Forelimb muscle (tissue), 1 donor: ENCODE results near the gene ARPC4. TPM values are rescaled to one million over a fixed set of nuclear protein-coding genes. Genes with fewer than 3 reads are reported as not detected.
"Not testable (repeated sequence)": the region's sequence is repeated elsewhere in the genome, so short reads cannot be mapped to it uniquely, and the experiment has no call there.

Source experiments
- DNase-seq: peaks from one replicate; pipeline ENCODE4 v3.0.0-alpha.2; 2013; ENCODE audit warnings: low read depth
- polyA plus RNA-seq: library from polyadenylated mRNA; unstranded; fragments of 120-200 nt; gene quantifications from one replicate; pipeline ENCODE4 v1.2.1, GENCODE V29; 2013; ENCODE audit not compliant: insufficient read length

ARPC4 gene
- polyA plus RNA-seq, 1 donor: 75.6 TPM

- no peak for DNase-seq
Observed at GRCh38 chr3:9820946-9821345, 28.1 kb downstream of the ARPC4 start.

GRCh38 chr3:9825451-9826040 lies 32.7 kb downstream of the ARPC4 start:
- DNase-seq: no peak

GRCh38 chr3:9826815-9827573 lies 34.1 kb downstream of the ARPC4 start:
- DNase-seq: no peak

- no peak for DNase-seq
Observed at GRCh38 chr3:9828801-9829755, 36.2 kb downstream of the ARPC4 start.

GRCh38 chr3:9831253-9831652 lies 38.4 kb downstream of the ARPC4 start:
- DNase-seq: no peak

GRCh38 chr3:9833078-9833477 lies 40.2 kb downstream of the ARPC4 start:
- DNase-seq: no peak

GRCh38 chr3:9834520-9835380 lies 41.9 kb downstream of the ARPC4 start:
- DNase-seq: no peak

- DNase-seq: no peak
Observed at GRCh38 chr3:9837701-9838582, 45.1 kb downstream of the ARPC4 start.

- no peak for DNase-seq
Observed at GRCh38 chr3:9838856-9839255, 46.0 kb downstream of the ARPC4 start.

- no peak for DNase-seq
Observed at GRCh38 chr3:9841015-9841414, 48.1 kb downstream of the ARPC4 start.

GRCh38 chr3:9843715-9844438 lies 51.0 kb downstream of the ARPC4 start, which contains the start of gene RPUSD3:
Gene RPUSD3, minus strand, starts transcription at chr3:9844008. Its CDS starts 18 bp downstream, at chr3:9843990.
- DNase-seq: peak; percentile 89

- DNase-seq: no peak
Observed at GRCh38 chr3:9846231-9846630, 53.3 kb downstream of the ARPC4 start.

- no peak for DNase-seq
Observed at GRCh38 chr3:9846931-9847488, 54.1 kb downstream of the ARPC4 start.

GRCh38 chr3:9847870-9848269 lies 55.0 kb downstream of the ARPC4 start:
- DNase-seq: not testable (repeated sequence)

- DNase-seq: not testable (repeated sequence)
Observed at GRCh38 chr3:9848860-9849259, 56.0 kb downstream of the ARPC4 start.

- DNase-seq: not testable (repeated sequence)
Observed at GRCh38 chr3:9851383-9851782, 58.5 kb downstream of the ARPC4 start.

- DNase-seq: not testable (repeated sequence)
Observed at GRCh38 chr3:9851926-9852325, 59.0 kb downstream of the ARPC4 start.

- DNase-seq: no peak
Observed at GRCh38 chr3:9852528-9852927, 59.6 kb downstream of the ARPC4 start.

GRCh38 chr3:9854291-9854940 lies 61.5 kb downstream of the ARPC4 start:
- not testable (repeated sequence) for DNase-seq
